ENCODE data around the gene LYVE1. TPM values are rescaled to one million over a fixed set of nuclear protein-coding genes. Genes with fewer than 3 reads are reported as not detected.

LYVE1 gene
- total RNA-seq, 2 donors from 2014 or later, result not detected

DNA sequence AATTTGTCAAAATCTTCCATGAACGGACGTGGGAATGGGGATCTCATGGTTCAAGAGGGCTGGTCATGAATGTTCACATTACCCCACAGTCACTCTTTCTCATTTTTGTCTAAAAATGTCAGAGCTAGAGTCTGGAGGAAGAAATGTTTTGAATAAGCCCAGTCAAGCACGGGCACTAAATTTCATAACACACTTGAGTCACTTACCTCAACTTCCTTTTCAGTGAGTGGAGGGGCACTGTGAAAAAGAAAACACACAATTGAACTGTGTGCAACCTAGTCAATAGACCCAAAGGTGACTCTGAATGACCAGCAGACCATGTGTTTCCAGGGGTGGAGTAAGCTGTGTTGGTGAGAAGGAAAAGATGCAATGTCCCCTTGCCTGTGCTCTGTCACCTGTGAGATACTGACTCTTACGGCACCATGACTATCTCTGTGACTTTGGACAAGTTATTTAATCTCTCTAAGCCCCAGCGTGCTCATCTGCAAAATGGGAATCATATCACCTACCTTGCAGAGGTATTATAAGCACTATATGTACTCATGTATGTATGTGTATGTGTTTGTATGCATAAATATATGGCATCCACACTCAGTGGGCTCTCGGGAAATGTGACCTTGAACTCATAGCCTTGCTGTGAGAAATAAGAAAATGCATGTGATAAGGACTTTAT is 38.2 kb upstream of the LYVE1 start:
- H3K27me3 Mint-ChIP-seq (ENCODE audit: insufficient read depth), result no peaks in the 10 kb centered on the region
- H3K4me1 ChIP-seq (ENCODE audit: control insufficient read depth, insufficient read depth, low read length), result peaks cover 5% of the 10 kb centered on the region
- no peaks in the 10 kb centered on the region for H3K9me3 Mint-ChIP-seq
- H3K9me3 ChIP-seq (ENCODE audit: control insufficient read depth, low read length), result no peaks in the 10 kb centered on the region
- TF ChIP-seq CTCF (conservative IDR thresholded peaks at IDR 0.05), result no peak
- no peak overlapping the region for H3K27ac Mint-ChIP-seq
- no peak overlapping the region for H3K4me3 Mint-ChIP-seq
- 89 to 100% methylated on average over 3 to 4 of the region's 6 CpGs for WGBS, 2 experiments (ENCODE audit: insufficient coverage in 1 of 2, insufficient read length in 1 of 2)
- H3K27ac ChIP-seq (ENCODE audit: low read depth, low read length), result no peak overlapping the region
- no peak overlapping the region for H3K4me3 ChIP-seq (ENCODE audit: low read length)
- H3K9ac ChIP-seq (ENCODE audit: extremely low read depth, low read length, poor library complexity, severe bottlenecking), result no peak overlapping the region
- H3K36me3 ChIP-seq (ENCODE audit: control insufficient read depth, insufficient read depth, low read length), result no peaks in the 10 kb centered on the region
- H3K27me3 ChIP-seq (ENCODE audit: control insufficient read depth, insufficient read depth, low read length, poor library complexity, severe bottlenecking), result no peaks in the 10 kb centered on the region
- no peaks in the 10 kb centered on the region for H3K36me3 Mint-ChIP-seq (ENCODE audit: low read depth)
- DNase-seq, result no peak
- H3K4me1 Mint-ChIP-seq, result peaks cover 28% of the 10 kb centered on the region

- Histone ChIP-seq H3K9ac (ENCODE audit: extremely low read depth, low read length, poor library complexity, severe bottlenecking) (no peak overlapping the region), H3K4me3 (ENCODE audit: low read length) (no peak overlapping the region), H3K9me3 (ENCODE audit: control insufficient read depth, low read length) (no peaks in the 10 kb centered on the region), H3K4me1 (ENCODE audit: control insufficient read depth, insufficient read depth, low read length) (peaks cover 5% of the 10 kb centered on the region), H3K36me3 (ENCODE audit: control insufficient read depth, insufficient read depth, low read length) (no peaks in the 10 kb centered on the region), H3K27ac (ENCODE audit: low read depth, low read length) (peak overlapping the region; percentile 10), H3K27me3 (ENCODE audit: control insufficient read depth, insufficient read depth, low read length, poor library complexity, severe bottlenecking) (no peaks in the 10 kb centered on the region)
- no peak overlapping the region for H3K27ac Mint-ChIP-seq
- no peaks in the 10 kb centered on the region for H3K27me3 Mint-ChIP-seq (ENCODE audit: insufficient read depth)
- peak; percentile 90 for DNase-seq
- 25 to 36% methylated on average over 1 to 6 of the region's 6 CpGs for WGBS, 2 experiments (ENCODE audit: insufficient coverage in 1 of 2, insufficient read length in 1 of 2)
- no peaks in the 10 kb centered on the region for H3K36me3 Mint-ChIP-seq (ENCODE audit: low read depth)
- no peaks in the 10 kb centered on the region for H3K9me3 Mint-ChIP-seq
- no peak overlapping the region for H3K4me3 Mint-ChIP-seq
- no peak for TF ChIP-seq CTCF (conservative IDR thresholded peaks at IDR 0.05)
- H3K4me1 Mint-ChIP-seq, result peaks cover 28% of the 10 kb centered on the region
Measured at GRCh38 chr11:10605941-10606381, 37.5 kb upstream of the LYVE1 start.

- TF ChIP-seq CTCF (conservative IDR thresholded peaks at IDR 0.05), result no peak
- no peak for DNase-seq
- H3K9me3 Mint-ChIP-seq, result no peaks in the 10 kb centered on the region
- H3K27me3 ChIP-seq (ENCODE audit: control insufficient read depth, insufficient read depth, low read length, poor library complexity, severe bottlenecking), result no peaks in the 10 kb centered on the region
- H3K4me3 Mint-ChIP-seq, result no peak overlapping the region
- H3K27me3 Mint-ChIP-seq (ENCODE audit: insufficient read depth), result no peaks in the 10 kb centered on the region
- H3K4me1 ChIP-seq (ENCODE audit: control insufficient read depth, insufficient read depth, low read length), result peaks cover 5% of the 10 kb centered on the region
- H3K9ac ChIP-seq (ENCODE audit: extremely low read depth, low read length, poor library complexity, severe bottlenecking), result no peak overlapping the region
- H3K27ac Mint-ChIP-seq, result no peak overlapping the region
- H3K36me3 ChIP-seq (ENCODE audit: control insufficient read depth, insufficient read depth, low read length), result no peaks in the 10 kb centered on the region
- peaks cover 28% of the 10 kb centered on the region for H3K4me1 Mint-ChIP-seq
- WGBS, 2 experiments (ENCODE audit: insufficient coverage in 1 of 2, insufficient read length in 1 of 2), result 91 to 96% methylated on average over 3 of the region's 3 CpGs
- H3K4me3 ChIP-seq (ENCODE audit: low read length), result no peak overlapping the region
- no peaks in the 10 kb centered on the region for H3K36me3 Mint-ChIP-seq (ENCODE audit: low read depth)
- H3K9me3 ChIP-seq (ENCODE audit: control insufficient read depth, low read length), result no peaks in the 10 kb centered on the region
- H3K27ac ChIP-seq (ENCODE audit: low read depth, low read length), result no peak overlapping the region
Measured at GRCh38 chr11:10604798-10605197, 36.3 kb upstream of the LYVE1 start.

Measured in endodermal cell (in vitro differentiated cells).